LHCN-M2 (cell line): ENCODE results near the gene KLHDC3. TPM values are rescaled to one million over a fixed set of nuclear protein-coding genes. Genes with fewer than 3 reads are reported as not detected.
A peak's percentile ranks its signal among the peaks of the same experiment; 100 is the strongest.

Source experiments
- DNase-seq: peaks from one replicate; pipeline ENCODE4 v3.0.0-alpha.2; 2012; ENCODE audit warnings: low read depth
- polyA plus RNA-seq: library from polyadenylated mRNA; unstranded; fragments of >200 nt; gene quantifications from one replicate; pipeline ENCODE4 v1.2.1, GENCODE V29; 2012; ENCODE audit warnings: missing spikeins
- total RNA-seq: library from RNA; depleted of rRNA; stranded (reverse); fragments of >200 nt; gene quantifications from 2 replicates; pipeline ENCODE4 v1.2.3, GENCODE V29; 2014; rRNA removed

Gene KLHDC3, protein sequence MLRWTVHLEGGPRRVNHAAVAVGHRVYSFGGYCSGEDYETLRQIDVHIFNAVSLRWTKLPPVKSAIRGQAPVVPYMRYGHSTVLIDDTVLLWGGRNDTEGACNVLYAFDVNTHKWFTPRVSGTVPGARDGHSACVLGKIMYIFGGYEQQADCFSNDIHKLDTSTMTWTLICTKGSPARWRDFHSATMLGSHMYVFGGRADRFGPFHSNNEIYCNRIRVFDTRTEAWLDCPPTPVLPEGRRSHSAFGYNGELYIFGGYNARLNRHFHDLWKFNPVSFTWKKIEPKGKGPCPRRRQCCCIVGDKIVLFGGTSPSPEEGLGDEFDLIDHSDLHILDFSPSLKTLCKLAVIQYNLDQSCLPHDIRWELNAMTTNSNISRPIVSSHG
- 47.1 and 50.4 TPM in 2 replicates for total RNA-seq
- polyA plus RNA-seq, result 48.1 TPM

- DNase-seq, result peak; percentile 100
Measured at GRCh38 chr6:43013843-43014433, at the start of gene KLHDC3, which contains the start of gene MEA1. Gene KLHDC3 (plus strand): TSS chr6:43014249. CDS start chr6:43017193, 2,944 bp downstream. Gene MEA1 (minus strand): TSS chr6:43013946. CDS start chr6:43013813, 133 bp downstream.

DNA sequence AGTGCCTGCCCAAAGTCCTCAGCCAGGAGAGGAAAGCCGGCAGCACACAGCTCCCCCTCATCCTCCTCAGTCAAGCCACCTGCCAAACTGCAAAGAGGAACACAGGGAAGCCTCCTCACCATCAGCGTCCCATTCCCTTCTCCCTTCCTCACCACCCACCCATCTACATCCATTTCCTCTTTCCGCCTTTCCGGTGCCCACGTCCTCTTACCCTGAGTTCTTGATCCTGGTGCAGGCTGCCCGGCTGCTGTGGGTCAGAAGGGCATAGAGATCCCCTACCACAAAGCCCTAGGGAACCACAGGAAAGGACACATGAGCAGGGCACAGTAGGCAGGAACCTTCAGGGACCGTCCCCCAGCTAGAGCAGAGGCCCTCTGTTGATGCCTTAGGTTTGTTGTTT is 47.5 kb upstream of the KLHDC3 start:
- DNase-seq, result no peak

- DNase-seq, result no peak
Measured at GRCh38 chr6:42967228-42967627, 46.8 kb upstream of the KLHDC3 start.

- DNase-seq, result no peak
Measured at GRCh38 chr6:42968126-42968701, 45.8 kb upstream of the KLHDC3 start.

- no peak for DNase-seq
Measured at GRCh38 chr6:42968783-42969182, 45.3 kb upstream of the KLHDC3 start.

DNA sequence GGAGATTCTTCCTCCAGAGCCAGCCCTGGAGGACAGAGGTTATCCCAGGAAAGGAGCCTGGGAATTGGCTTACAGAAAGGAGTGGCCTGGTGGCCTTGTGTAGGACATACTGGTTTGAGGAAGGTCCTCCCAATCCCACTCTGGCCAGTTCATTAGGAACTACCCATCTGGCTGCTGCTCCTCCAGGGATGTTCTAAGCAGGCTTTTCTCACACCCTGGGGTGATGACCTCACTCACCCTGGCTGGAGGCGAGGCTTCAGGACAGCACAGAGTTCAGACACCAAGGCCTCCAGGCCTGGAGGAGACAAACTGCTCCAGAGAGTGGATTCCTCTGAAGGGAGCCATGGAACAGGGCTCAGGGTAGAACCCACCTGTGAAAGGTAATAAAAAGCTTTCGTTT is 44.6 kb upstream of the KLHDC3 start:
- no peak for DNase-seq

DNA sequence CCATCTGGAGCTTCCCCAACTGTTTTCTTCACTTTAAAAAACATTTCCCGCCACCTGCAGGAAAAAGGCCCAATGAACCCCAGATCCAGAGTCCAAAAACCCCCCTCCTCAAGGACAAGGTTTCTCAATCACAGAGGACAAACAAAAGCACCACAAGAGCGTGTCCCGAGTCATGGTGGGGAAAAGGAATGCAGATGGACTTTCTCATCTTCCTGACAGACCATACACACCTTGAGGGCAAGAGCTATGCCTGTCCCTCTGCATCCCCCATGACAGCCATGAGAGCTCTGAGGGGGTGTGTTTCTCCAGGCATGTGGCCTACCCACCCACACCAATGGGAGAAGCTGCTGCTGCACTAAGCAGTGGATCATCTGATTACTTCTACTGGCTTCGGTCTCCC is 44.1 kb upstream of the KLHDC3 start:
- no peak for DNase-seq

DNA sequence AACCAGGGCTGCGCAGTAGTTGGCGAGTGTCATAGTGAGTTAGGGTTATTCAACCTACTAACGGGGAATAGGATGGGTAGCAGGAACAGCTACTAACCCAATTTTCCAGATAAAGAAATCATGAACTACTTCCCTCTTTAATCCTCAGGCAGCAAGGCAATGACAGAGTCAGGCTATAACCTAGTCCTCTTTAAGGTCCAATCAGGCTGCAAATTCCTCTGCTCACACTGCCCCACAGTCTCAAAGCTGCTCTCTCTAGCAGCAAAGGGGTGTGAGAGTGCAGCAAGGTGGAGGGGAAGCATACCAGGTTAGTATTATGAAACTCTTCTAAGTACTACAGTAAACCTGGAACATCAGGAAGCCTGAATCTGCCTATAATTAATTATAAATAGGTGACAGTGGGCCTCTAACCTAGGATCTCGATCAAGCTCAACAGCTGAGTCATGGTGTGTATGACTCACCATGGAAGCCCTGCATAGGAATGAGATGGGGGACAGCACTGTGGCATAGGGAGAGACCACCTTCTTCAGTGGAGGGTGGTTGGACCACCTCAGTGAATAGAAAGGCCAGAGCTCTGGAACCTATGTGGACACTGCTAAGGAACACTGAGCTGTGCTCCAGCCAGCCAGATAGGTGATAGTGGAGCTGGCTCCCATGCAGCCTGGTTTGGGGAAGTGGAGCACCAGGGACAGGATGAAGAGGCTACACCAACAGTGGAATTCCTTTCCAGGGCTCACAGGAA is 43.0 kb upstream of the KLHDC3 start:
- peak; percentile 33 for DNase-seq

- DNase-seq, result no peak
Measured at GRCh38 chr6:42971746-42972327, 42.2 kb upstream of the KLHDC3 start.

- no peak for DNase-seq
Measured at GRCh38 chr6:42973926-42974325, 40.1 kb upstream of the KLHDC3 start.

DNA sequence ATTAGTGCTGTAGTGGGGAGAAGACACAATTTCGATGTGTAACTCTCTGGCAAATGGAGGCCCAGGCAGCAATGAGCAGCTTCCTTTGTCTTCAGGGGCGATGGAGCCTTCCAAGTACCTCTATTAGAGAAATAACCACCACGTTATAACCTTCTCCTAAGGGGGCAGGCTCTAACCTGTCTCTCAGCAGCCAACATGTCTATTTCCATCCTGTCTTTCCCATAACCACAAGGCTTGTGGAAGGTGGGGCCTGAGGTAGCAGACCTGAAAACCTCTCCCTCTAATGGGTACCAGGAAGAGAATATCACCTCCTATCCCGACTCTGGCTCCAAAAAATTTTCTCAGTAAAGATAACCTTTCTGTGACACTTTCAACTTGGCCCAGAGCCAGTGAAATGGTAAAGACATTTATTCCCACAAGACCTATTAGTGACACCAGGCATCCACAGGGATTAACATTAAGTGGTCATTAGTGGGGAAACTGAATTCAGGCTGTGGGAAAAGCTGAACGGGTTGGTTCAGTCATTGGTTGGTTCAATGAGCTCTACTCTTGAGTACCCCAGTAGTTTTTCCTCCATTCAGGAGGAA is 39.0 kb upstream of the KLHDC3 start:
- no peak for DNase-seq

DNA sequence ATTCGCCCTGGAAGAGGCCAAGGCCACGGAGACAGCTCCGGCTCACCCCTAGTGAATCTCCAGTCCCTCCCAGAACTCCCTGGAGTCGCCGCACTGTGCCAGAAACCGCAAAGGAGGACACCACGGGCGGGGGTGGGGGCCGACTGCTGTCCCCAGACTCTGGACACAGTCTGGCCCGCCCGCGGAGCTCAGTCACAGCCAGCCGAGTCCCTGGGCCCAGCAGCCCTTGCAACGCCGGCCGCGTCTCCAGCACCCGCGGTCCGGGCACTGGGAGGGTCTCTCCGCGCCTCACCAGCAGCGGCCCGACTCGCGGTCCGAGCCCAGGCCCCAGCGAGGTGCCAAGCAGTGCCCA is 35.6 kb upstream of the KLHDC3 start:
- peak; percentile 12 for DNase-seq

DNA sequence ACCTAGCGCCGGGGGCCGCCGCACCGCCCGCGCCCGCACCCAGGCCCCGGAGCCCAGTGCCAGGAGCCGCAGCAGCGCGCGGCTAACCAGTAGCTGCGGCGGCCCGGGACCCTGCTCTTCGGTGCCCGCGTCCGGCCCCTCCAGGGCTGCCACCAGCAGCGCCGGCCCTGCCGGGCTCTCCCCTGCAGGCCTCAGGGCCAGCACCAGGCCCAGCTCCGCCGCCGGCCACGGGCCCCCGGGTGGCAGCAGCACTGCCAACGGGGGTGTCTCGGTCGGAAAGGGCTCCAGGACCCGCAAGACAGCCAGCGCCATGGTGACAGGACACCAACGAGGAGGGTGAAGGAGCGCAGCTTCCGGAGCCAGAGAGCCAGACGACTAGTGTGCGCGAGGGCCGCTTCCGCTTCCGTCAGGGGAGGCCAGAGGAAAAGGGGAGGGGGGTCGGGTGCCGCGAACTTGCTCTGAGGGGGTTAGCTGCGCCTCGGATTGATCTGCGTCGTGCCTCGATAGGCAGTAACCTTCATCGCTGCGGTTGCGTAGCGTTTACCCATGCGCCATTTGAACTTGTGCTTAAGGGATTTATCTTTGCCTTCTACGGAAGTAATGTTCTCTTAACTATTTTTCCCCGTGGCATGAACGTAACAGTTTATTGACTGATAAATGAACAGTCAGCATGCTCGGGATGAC is 35.1 kb upstream of the KLHDC3 start, which contains the start of gene PEX6:
Gene PEX6, minus strand, starts transcription at position 343 of the 684 bp plus-strand sequence. Its CDS starts 31 bp downstream, at position 312.
- peak; percentile 71 for DNase-seq

DNA sequence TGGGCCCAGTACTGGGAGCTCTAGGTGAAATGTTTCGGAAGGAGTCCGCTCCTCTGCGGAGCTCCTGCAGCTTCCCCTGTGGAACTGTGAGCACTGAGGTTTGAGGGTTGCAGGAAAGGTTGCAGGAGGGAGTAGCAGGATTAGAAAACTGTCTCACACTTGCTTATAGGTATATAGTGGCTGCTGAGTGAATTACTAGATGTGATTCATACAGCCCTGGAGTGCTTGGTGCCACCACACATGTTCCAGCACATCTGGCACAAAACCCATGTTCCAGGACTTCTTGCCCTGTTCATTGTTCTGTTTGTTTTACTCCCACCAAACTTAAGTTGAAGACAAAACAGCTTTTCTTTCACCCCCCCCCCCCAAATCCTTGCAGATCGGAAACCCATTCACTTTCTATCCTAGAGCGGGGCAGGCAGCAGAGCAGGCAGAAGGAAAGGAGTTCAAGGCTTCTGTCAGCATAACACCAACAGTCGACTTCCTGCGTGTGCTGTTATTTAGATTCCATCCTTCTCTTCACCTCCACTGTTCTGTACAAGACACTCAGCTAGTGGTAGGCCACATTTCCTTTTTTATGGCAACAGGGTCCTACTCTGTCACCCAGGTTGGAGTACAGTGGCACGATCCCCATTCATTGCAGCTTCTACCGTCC is 34.4 kb upstream of the KLHDC3 start:
- DNase-seq, result peak; percentile 48

- no peak for DNase-seq
Measured at GRCh38 chr6:42981836-42982235, 32.2 kb upstream of the KLHDC3 start.

- DNase-seq, result peak; percentile 99
Measured at GRCh38 chr6:42984001-42984923, 29.8 kb upstream of the KLHDC3 start, which contains the start of gene PPP2R5D. Gene PPP2R5D (plus strand): TSS chr6:42984570. CDS start chr6:42984678, 108 bp downstream.

GRCh38 chr6:42984924-42985475 is 29.0 kb upstream of the KLHDC3 start:
- peak; percentile 21 for DNase-seq
